GM12864 (cell line): ENCODE results near the gene BRK1.

Source experiments
- DNase-seq: peaks from one replicate; pipeline ENCODE4 v3.0.0-alpha.2; 2011; ENCODE audit warnings: low read depth
- H3K4me3 ChIP-seq: 2 replicates; pipeline ENCODE4 v1.5.1; 2011; ENCODE audit warnings: mild to moderate bottlenecking, low read depth, low read length, control low read depth
- CTCF ChIP-seq: IDR thresholded peaks from 2 replicates; pipeline ENCODE4 v1.5.1; 2011; ENCODE audit warnings: low read depth, mild to moderate bottlenecking, moderate library complexity, low read length, control low read depth, inconsistent platforms; ENCODE audit errors: missing control alignments

BRK1 gene

GRCh38 chr3:10093678-10094077 is 21.8 kb upstream of the BRK1 start:
- no peak for DNase-seq
- TF ChIP-seq CTCF = no peak

GRCh38 chr3:10099041-10099440 is 16.4 kb upstream of the BRK1 start:
- DNase-seq = no peak
- no peak overlapping the region for H3K4me3 ChIP-seq
- TF ChIP-seq CTCF = no peak

More at GRCh38 chr3:10093678-10094077, 21.8 kb upstream of the BRK1 start:
- H3K4me3 ChIP-seq = no peak overlapping the region

GRCh38 chr3:10106919-10107318 is 8.6 kb upstream of the BRK1 start:
- TF ChIP-seq CTCF = no peak
- no peak overlapping the region for H3K4me3 ChIP-seq
- DNase-seq = no peak

- TF ChIP-seq CTCF = no peak
Measured at GRCh38 chr3:10108091-10108490, 7.4 kb upstream of the BRK1 start, which contains the start of gene FANCD2OS. TSS of gene FANCD2OS (minus strand) at chr3:10108255. CDS start at chr3:10104774, 3,481 bp downstream.

GRCh38 chr3:10116138-10116460 is 624 bp downstream of the BRK1 start:
- no peak for TF ChIP-seq CTCF
- no peak for DNase-seq
- peak overlapping the region; percentile 87 for H3K4me3 ChIP-seq

More at GRCh38 chr3:10108091-10108490, 7.4 kb upstream of the BRK1 start, which contains the start of gene FANCD2OS:
- DNase-seq = no peak
- H3K4me3 ChIP-seq = no peak within 1 kb of the TSS

GRCh38 chr3:10116928-10117327 is 1.5 kb downstream of the BRK1 start:
- no peak for TF ChIP-seq CTCF
- H3K4me3 ChIP-seq = peak overlapping the region; percentile 87; the same call in 1 of the 2 replicates
- DNase-seq = no peak

- no peak overlapping the region for H3K4me3 ChIP-seq
- TF ChIP-seq CTCF = no peak
- DNase-seq = no peak
Measured at GRCh38 chr3:10119376-10119775, 3.9 kb downstream of the BRK1 start.
